Naive thymus-derived CD4-positive, alpha-beta T cell (primary cell): Measurements from ENCODE around the gene RRAD. TPM values are rescaled to one million over a fixed set of nuclear protein-coding genes. Genes with fewer than 3 reads are reported as not detected.

Source experiments
- ATAC-seq: fragments of 150-1000 bp; cut with Tn5 transposase; 2 replicates; pipeline ENCODE4 v1.10.0; 2021; ENCODE audit warnings: mild to moderate bottlenecking, moderate library complexity
- CTCF ChIA-PET: fragments of 350-600 bp; sonication (Branson Sonifier 250); formaldehyde crosslinking; loops from one replicate; lab custom pipeline; 2021; ENCODE audit warnings: antibody characterized with exemption; lab: Charles Lee
- POLR2A ChIA-PET: fragments of 350-600 bp; sonication (Branson Sonifier 250); formaldehyde crosslinking; loops from one replicate; lab custom pipeline; 2021; ENCODE audit warnings: antibody characterized with exemption, inconsistent platforms; lab: Charles Lee
- DNase-seq, 9 donors: peaks; one replicate each; pipeline versions ENCODE4 v3.0.0 to v3.0.0-alpha.2; 2020 to 2022; ENCODE audit warnings: mixed read lengths in 1 of 9
- H3K27ac ChIP-seq: one replicate; pipeline ENCODE4 v1.7.0; 2013; ENCODE audit warnings: mild to moderate bottlenecking, low read depth, low read length, moderate library complexity
- H3K27me3 ChIP-seq, 2 donors: one replicate each; pipeline ENCODE4 v1.7.0; 2013; ENCODE audit warnings: low read length in 2 of 2, mild to moderate bottlenecking in 2 of 2, moderate library complexity in 2 of 2; ENCODE audit not compliant: control insufficient read depth in 2 of 2, insufficient read depth in 2 of 2
- H3K36me3 ChIP-seq, 3 experiments: 1 replicate in 2 of 3; 2 replicates in 1 of 3; pipeline ENCODE4 v1.7.0; 2013; ENCODE audit warnings: low read length in 3 of 3, mild to moderate bottlenecking in 3 of 3, moderate library complexity in 1 of 3; ENCODE audit not compliant: insufficient read depth in 3 of 3, control insufficient read depth in 2 of 3
- H3K4me1 ChIP-seq, 2 donors: one replicate each; pipeline ENCODE4 v1.7.0; 2013; ENCODE audit warnings: low read length in 2 of 2, mild to moderate bottlenecking in 2 of 2, moderate library complexity in 1 of 2; ENCODE audit not compliant: control insufficient read depth in 2 of 2, insufficient read depth in 2 of 2
- H3K4me3 ChIP-seq: 2 replicates; pipeline ENCODE4 v1.7.0; 2013; ENCODE audit warnings: mild to moderate bottlenecking, low read length
- H3K9me3 ChIP-seq, 3 experiments: 1 replicate in 2 of 3; 2 replicates in 1 of 3; pipeline ENCODE4 v1.7.0; 2013; ENCODE audit warnings: low read length in 3 of 3; ENCODE audit not compliant: control insufficient read depth in 2 of 3
- H3K27ac Mint-ChIP-seq, 9 donors: one replicate each; pipeline ENCODE4 v1.8.0; 2020 to 2022; ENCODE audit warnings: mixed read lengths in 9 of 9, mild to moderate bottlenecking in 8 of 9, moderate library complexity in 5 of 9, inconsistent platforms in 2 of 9
- H3K27me3 Mint-ChIP-seq, 5 donors: one replicate each; pipeline ENCODE4 v1.8.0; 2021 to 2022; ENCODE audit warnings: mixed read lengths in 5 of 5, mild to moderate bottlenecking in 1 of 5
- H3K36me3 Mint-ChIP-seq, 5 donors: one replicate each; pipeline ENCODE4 v1.8.0; 2020 to 2022; ENCODE audit warnings: mixed read lengths in 5 of 5, mild to moderate bottlenecking in 3 of 5, inconsistent platforms in 1 of 5
- H3K4me1 Mint-ChIP-seq, 7 donors: one replicate each; pipeline ENCODE4 v1.8.0; 2020 to 2022; ENCODE audit warnings: mixed read lengths in 7 of 7, mild to moderate bottlenecking in 3 of 7, inconsistent platforms in 1 of 7
- H3K4me3 Mint-ChIP-seq, 10 donors: one replicate each; pipeline ENCODE4 v1.8.0; 2020 to 2022; ENCODE audit warnings: mild to moderate bottlenecking in 10 of 10, mixed read lengths in 10 of 10, moderate library complexity in 6 of 10, inconsistent platforms in 2 of 10
- H3K9me3 Mint-ChIP-seq, 11 donors: one replicate each; pipeline ENCODE4 v1.8.0; 2020 to 2022; ENCODE audit warnings: mixed read lengths in 11 of 11, mild to moderate bottlenecking in 4 of 11, inconsistent platforms in 1 of 11, moderate library complexity in 1 of 11
- intact Hi-C, 2 donors: fragments of 100-400 bp; cut with micrococcal nuclease; formaldehyde crosslinking; loops; one replicate each; pipeline ENCODE4 v1.15.1; 2023
- polyA plus RNA-seq, 2 donors: library from polyadenylated mRNA; unstranded; fragments of 300-500 nt; fragmentation: Illumina TruSeq; gene quantifications; one replicate each; pipeline ENCODE4 v1.2.3, GENCODE V29; 2021
- total RNA-seq, 6 experiments: library from RNA in 5 of 6; stranded (reverse) in 5 of 6; gene quantifications; 1 replicate in 5 of 6; 2 replicates in 1 of 6; pipeline ENCODE4 v1.2.3 and lab custom pipeline; 2021 to 2026

RRAD gene
- total and polyA plus RNA-seq, 7 experiments from 2014 or later, result 0.24 to 1.6 (median 0.88) TPM; not detected in 2

- Histone ChIP-seq H3K4me3 (no peak overlapping the region), H3K4me1 (no peaks in the 10 kb centered on the region), H3K27me3 (peaks cover 0 to 13% of the 10 kb centered on the region in 2 donors), H3K9me3 (no peaks in the 10 kb centered on the region), H3K27ac (no peak overlapping the region), H3K36me3 (no peaks in the 10 kb centered on the region)
- Mint-ChIP-seq H3K4me1 (peaks cover 0 to 20% (median 5%) of the 10 kb centered on the region in 7 donors), H3K4me3 (peak overlapping the region in 2 of 10 donors; percentile 3 to 52), H3K9me3 (no peaks in the 10 kb centered on the region), H3K27ac (no peak overlapping the region), H3K27me3 (peaks cover 18 to 45% (median 24%) of the 10 kb centered on the region in 5 donors), H3K36me3 (peaks cover 0 to 3% (median 0%) of the 10 kb centered on the region in 5 donors)
- DNase-seq (no peak), ATAC-seq (no peak)
- CTCF ChIA-PET, result no interaction called here
- POLR2A ChIA-PET, result no interaction called here
- intact Hi-C loops, result no loop called here
These were observed 1.5 kb downstream of the RRAD start for GRCh38 chr16:66923866-66924265.

- Mint-ChIP-seq H3K27ac (no peak overlapping the region), H3K36me3 (peaks cover 0 to 3% (median 0%) of the 10 kb centered on the region in 5 donors), H3K9me3 (no peaks in the 10 kb centered on the region), H3K27me3 (peaks cover 18 to 45% (median 24%) of the 10 kb centered on the region in 5 donors), H3K4me1 (peaks cover 0 to 16% (median 5%) of the 10 kb centered on the region in 7 donors), H3K4me3 (no peak overlapping the region)
- Histone ChIP-seq H3K4me1 (no peaks in the 10 kb centered on the region), H3K4me3 (no peak overlapping the region), H3K36me3 (no peaks in the 10 kb centered on the region), H3K27me3 (peaks cover 0 to 13% of the 10 kb centered on the region in 2 donors), H3K9me3 (no peaks in the 10 kb centered on the region), H3K27ac (no peak overlapping the region)
- intact Hi-C loops, result no loop called here
- ChIA-PET POLR2A (no interaction called here), CTCF (no interaction called here)
- DNase-seq (no peak), ATAC-seq (no peak)
These were observed 2.0 kb downstream of the RRAD start for GRCh38 chr16:66923247-66923731.

- ATAC-seq, result no peak
- Mint-ChIP-seq H3K4me3 (no peak overlapping the region), H3K9me3 (no peaks in the 10 kb centered on the region), H3K27me3 (peaks cover 18 to 43% (median 24%) of the 10 kb centered on the region in 5 donors), H3K36me3 (no peaks in the 10 kb centered on the region), H3K4me1 (peaks cover 0 to 6% (median 5%) of the 10 kb centered on the region in 7 donors), H3K27ac (no peak overlapping the region)
- DNase-seq, result no peak
- no peaks in the 10 kb centered on the region for H3K36me3 ChIP-seq
- no peaks in the 10 kb centered on the region for H3K4me1 ChIP-seq
- POLR2A ChIA-PET, result no interaction called here
- no peaks in the 10 kb centered on the region for H3K9me3 ChIP-seq
- intact Hi-C loops, result no loop called here
- H3K27ac ChIP-seq, result no peak overlapping the region
- peaks cover 0 to 13% of the 10 kb centered on the region in 2 donors for H3K27me3 ChIP-seq
- H3K4me3 ChIP-seq, result no peak overlapping the region
- CTCF ChIA-PET, result no interaction called here
These were observed 3.4 kb downstream of the RRAD start for GRCh38 chr16:66921729-66922450.

GRCh38 chr16:66920924-66921680 lies 4.2 kb downstream of the RRAD start:
- Histone ChIP-seq H3K27ac (no peak overlapping the region), H3K4me3 (no peak overlapping the region), H3K27me3 (peaks cover 0 to 13% of the 10 kb centered on the region in 2 donors), H3K9me3 (no peaks in the 10 kb centered on the region), H3K4me1 (no peaks in the 10 kb centered on the region), H3K36me3 (no peaks in the 10 kb centered on the region)
- peaks cover 18 to 40% (median 24%) of the 10 kb centered on the region in 5 donors for H3K27me3 Mint-ChIP-seq
- H3K4me1 Mint-ChIP-seq, result peaks cover 0 to 6% (median 5%) of the 10 kb centered on the region in 7 donors
- intact Hi-C loops, result no loop called here
- H3K4me3 Mint-ChIP-seq, result no peak overlapping the region
- ATAC-seq, result no peak
- H3K36me3 Mint-ChIP-seq, result no peaks in the 10 kb centered on the region
- no peak overlapping the region for H3K27ac Mint-ChIP-seq
- DNase-seq, result no peak
- POLR2A ChIA-PET, result no interaction called here
- CTCF ChIA-PET, result interaction anchor here (0.7 kb wide), 1 partner anchor 47 kb away, joined by 3 read pairs; no protein-coding TSS in a partner anchor
- H3K9me3 Mint-ChIP-seq, result peaks cover 0 to 1% (median 0%) of the 10 kb centered on the region in 11 donors

GRCh38 chr16:66920299-66920590 lies 5.1 kb downstream of the RRAD start:
- no peaks in the 10 kb centered on the region for H3K4me1 ChIP-seq
- peaks cover 0 to 5% (median 0%) of the 10 kb centered on the region in 7 donors for H3K4me1 Mint-ChIP-seq
- DNase-seq, result no peak
- no peak overlapping the region for H3K27ac Mint-ChIP-seq
- no peak overlapping the region for H3K4me3 Mint-ChIP-seq
- POLR2A ChIA-PET, result no interaction called here
- intact Hi-C loops, result no loop called here
- peaks cover 12 to 32% (median 19%) of the 10 kb centered on the region in 5 donors for H3K27me3 Mint-ChIP-seq
- H3K27ac ChIP-seq, result no peak overlapping the region
- ATAC-seq, result no peak
- no peaks in the 10 kb centered on the region for H3K36me3 Mint-ChIP-seq
- H3K9me3 ChIP-seq, result no peaks in the 10 kb centered on the region
- peaks cover 0 to 6% of the 10 kb centered on the region in 2 donors for H3K27me3 ChIP-seq
- peaks cover 0 to 1% (median 0%) of the 10 kb centered on the region in 11 donors for H3K9me3 Mint-ChIP-seq
- no peak overlapping the region for H3K4me3 ChIP-seq
- no peaks in the 10 kb centered on the region for H3K36me3 ChIP-seq
- CTCF ChIA-PET, result no interaction called here

- Histone ChIP-seq H3K27ac (no peak overlapping the region), H3K36me3 (no peaks in the 10 kb centered on the region), H3K4me3 (no peak overlapping the region), H3K4me1 (no peaks in the 10 kb centered on the region), H3K27me3 (peaks cover 0 to 6% of the 10 kb centered on the region in 2 donors), H3K9me3 (no peaks in the 10 kb centered on the region)
- intact Hi-C loops, result no loop called here
- CTCF ChIA-PET, result no interaction called here
- peaks cover 0 to 1% (median 0%) of the 10 kb centered on the region in 11 donors for H3K9me3 Mint-ChIP-seq
- peaks cover 12 to 30% (median 19%) of the 10 kb centered on the region in 5 donors for H3K27me3 Mint-ChIP-seq
- no peak overlapping the region for H3K27ac Mint-ChIP-seq
- no peaks in the 10 kb centered on the region for H3K36me3 Mint-ChIP-seq
- no peak for DNase-seq
- peaks cover 0 to 5% (median 0%) of the 10 kb centered on the region in 7 donors for H3K4me1 Mint-ChIP-seq
- H3K4me3 Mint-ChIP-seq, result no peak overlapping the region
- no peak for ATAC-seq
- POLR2A ChIA-PET, result no interaction called here
These were observed 5.6 kb downstream of the RRAD start for GRCh38 chr16:66919569-66920298.
